Epithelial cell of proximal tubule (primary cell): ENCODE data around the gene MGAT4D. TPM values are rescaled to one million over a fixed set of nuclear protein-coding genes. Genes with fewer than 3 reads are reported as not detected.
"Not testable (repeated sequence)": the region's sequence is repeated elsewhere in the genome, so short reads cannot be mapped to it uniquely, and the experiment has no call there.

Source experiments
- DNase-seq: peaks from one replicate; pipeline ENCODE4 v3.0.0-alpha.2; 2011; ENCODE audit warnings: low read depth
- H3K4me3 ChIP-seq: 2 replicates; pipeline ENCODE4 v1.5.1; 2011; ENCODE audit warnings: low read depth, mild to moderate bottlenecking, low read length
- CTCF ChIP-seq: conservative IDR thresholded peaks from 2 replicates; pipeline ENCODE4 v1.5.1; 2012; ENCODE audit warnings: low read depth, mild to moderate bottlenecking, low read length
- total RNA-seq: library from RNA; depleted of rRNA; stranded (reverse); fragments of >200 nt; gene quantifications from 2 replicates; pipeline ENCODE4 v1.2.3, GENCODE V29; 2015

MGAT4D gene
- total RNA-seq, 1 donor from 2014 or later: not detected

- no peak overlapping the region for H3K4me3 ChIP-seq
- TF ChIP-seq CTCF: no peak
- no peak for DNase-seq
Observed at GRCh38 chr4:140439644-140440142, 58.4 kb downstream of the MGAT4D start.

GRCh38 chr4:140427919-140428471, 70.1 kb downstream of the MGAT4D start:
- peak overlapping the region; percentile 76 for H3K4me3 ChIP-seq
- no peak for DNase-seq
- no peak for TF ChIP-seq CTCF

GRCh38 chr4:140427106-140427918, 70.8 kb downstream of the MGAT4D start, which contains the start of gene CLGN:
TSS of gene CLGN (minus strand) at chr4:140427648. CDS start at chr4:140413078, 14,570 bp downstream.
- DNase-seq: no peak
- H3K4me3 ChIP-seq: peak within 1 kb of the TSS; percentile 76
- peak; percentile 21 for TF ChIP-seq CTCF

GRCh38 chr4:140426610-140427105, 71.4 kb downstream of the MGAT4D start:
- no peak for DNase-seq
- TF ChIP-seq CTCF: peak; percentile 23
- H3K4me3 ChIP-seq: peak overlapping the region; percentile 76

- peak; percentile 29 for DNase-seq
- TF ChIP-seq CTCF: no peak
- H3K4me3 ChIP-seq: no peak overlapping the region
Observed at GRCh38 chr4:140423106-140423505, 75.0 kb downstream of the MGAT4D start.

- not testable (repeated sequence) for DNase-seq, H3K4me3 ChIP-seq
Observed at GRCh38 chr4:140413130-140413969, 84.7 kb downstream of the MGAT4D start.

GRCh38 chr4:140408974-140409373, 89.1 kb downstream of the MGAT4D start:
- no peak for DNase-seq
- H3K4me3 ChIP-seq: no peak overlapping the region
- TF ChIP-seq CTCF: no peak
